ENCODE data around the gene PRPS2. TPM values are rescaled to one million over a fixed set of nuclear protein-coding genes. Genes with fewer than 3 reads are reported as not detected.

The PRPS2 gene
- total and polyA plus RNA-seq, 2 experiments from 2014 or later = 4.2 to 16.8 TPM

DNA sequence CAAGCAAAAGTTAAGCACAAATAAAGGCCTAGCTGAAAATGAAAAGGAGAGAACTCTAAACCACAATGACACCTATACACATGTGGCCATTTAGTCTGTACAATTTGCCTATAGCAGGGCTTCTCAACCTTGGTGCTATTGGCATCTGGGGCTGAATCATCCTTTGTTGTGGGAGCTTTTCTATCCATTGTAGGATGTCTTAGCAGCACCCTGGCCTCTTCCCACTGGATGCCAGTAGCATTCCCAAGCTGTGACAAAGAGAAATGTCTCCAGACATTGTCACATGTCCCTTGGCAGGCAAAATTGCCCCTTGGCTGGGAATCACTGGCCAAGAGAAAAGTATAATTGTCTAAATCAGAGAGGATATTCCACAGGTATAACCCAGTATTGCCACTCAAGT lies 13.5 kb upstream of the PRPS2 start:
- TF ChIP-seq, protein P1, sequence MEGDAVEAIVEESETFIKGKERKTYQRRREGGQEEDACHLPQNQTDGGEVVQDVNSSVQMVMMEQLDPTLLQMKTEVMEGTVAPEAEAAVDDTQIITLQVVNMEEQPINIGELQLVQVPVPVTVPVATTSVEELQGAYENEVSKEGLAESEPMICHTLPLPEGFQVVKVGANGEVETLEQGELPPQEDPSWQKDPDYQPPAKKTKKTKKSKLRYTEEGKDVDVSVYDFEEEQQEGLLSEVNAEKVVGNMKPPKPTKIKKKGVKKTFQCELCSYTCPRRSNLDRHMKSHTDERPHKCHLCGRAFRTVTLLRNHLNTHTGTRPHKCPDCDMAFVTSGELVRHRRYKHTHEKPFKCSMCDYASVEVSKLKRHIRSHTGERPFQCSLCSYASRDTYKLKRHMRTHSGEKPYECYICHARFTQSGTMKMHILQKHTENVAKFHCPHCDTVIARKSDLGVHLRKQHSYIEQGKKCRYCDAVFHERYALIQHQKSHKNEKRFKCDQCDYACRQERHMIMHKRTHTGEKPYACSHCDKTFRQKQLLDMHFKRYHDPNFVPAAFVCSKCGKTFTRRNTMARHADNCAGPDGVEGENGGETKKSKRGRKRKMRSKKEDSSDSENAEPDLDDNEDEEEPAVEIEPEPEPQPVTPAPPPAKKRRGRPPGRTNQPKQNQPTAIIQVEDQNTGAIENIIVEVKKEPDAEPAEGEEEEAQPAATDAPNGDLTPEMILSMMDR (IDR thresholded peaks at IDR 0.05; ENCODE audit: low read depth, low read length) = no peak
- H3K4me1 ChIP-seq (ENCODE audit: low read depth) = no peaks in the 10 kb centered on the region
- H3K27me3 ChIP-seq = no peaks in the 10 kb centered on the region
- H3K4me3 ChIP-seq = no peak overlapping the region
- H3K36me3 ChIP-seq = no peaks in the 10 kb centered on the region
- no peaks in the 10 kb centered on the region for H3K9me3 ChIP-seq (ENCODE audit: low read depth)
- no peak overlapping the region for H3K27ac ChIP-seq
- no peak for DNase-seq (ENCODE audit: low read depth in 1 of 2, low spot score in 1 of 2)

DNA sequence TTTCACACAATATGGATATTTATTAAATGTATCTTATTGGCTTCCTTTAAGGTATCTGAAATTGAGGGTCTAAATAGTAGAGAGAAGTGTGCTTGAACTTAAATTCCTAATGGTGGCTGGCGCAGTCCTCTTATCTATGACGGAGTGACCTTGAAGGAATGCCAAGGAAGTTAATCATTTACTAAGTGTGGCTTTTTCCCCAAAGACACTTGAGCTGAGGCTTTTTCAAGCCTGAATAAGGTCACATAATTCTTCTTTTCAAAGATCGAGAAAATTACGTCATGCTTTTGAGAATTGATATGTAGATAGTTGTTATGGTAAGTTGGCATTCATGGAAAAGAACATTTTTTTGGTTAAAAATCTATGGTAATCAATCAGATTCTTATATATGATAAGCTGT lies 11.7 kb upstream of the PRPS2 start:
- no peak overlapping the region for H3K27ac ChIP-seq
- TF ChIP-seq, protein P1 (IDR thresholded peaks at IDR 0.05; ENCODE audit: low read depth, low read length) = no peak

DNA sequence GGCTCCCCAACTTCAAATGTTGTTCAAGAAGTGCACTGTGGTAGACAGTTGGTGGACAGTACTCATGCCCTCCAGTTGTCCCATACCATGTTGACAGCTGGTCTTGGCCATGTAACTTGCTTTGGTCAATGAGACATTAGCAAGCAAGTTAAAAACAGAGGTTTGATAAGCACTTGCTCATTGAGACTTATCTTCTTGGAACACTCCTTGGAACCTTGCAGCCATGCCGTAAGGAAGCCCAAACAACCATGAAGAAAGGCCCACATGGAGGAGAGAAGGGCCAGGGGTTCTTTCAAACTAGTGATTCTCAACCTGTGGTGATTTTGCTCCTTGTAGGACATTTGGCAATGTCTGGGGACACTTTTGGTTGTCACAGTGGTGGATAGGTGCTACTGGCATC lies 2.6 kb upstream of the PRPS2 start:
- no peaks in the 10 kb centered on the region for H3K4me1 ChIP-seq (ENCODE audit: low read depth)
- peaks cover 4% of the 10 kb centered on the region for H3K27me3 ChIP-seq
- TF ChIP-seq, protein P1 (IDR thresholded peaks at IDR 0.05; ENCODE audit: low read depth, low read length) = no peak
- H3K36me3 ChIP-seq = no peaks in the 10 kb centered on the region
- H3K27ac ChIP-seq = no peak overlapping the region
- DNase-seq (ENCODE audit: low read depth in 1 of 2, low spot score in 1 of 2) = no peak
- no peaks in the 10 kb centered on the region for H3K9me3 ChIP-seq (ENCODE audit: low read depth)
- H3K4me3 ChIP-seq = no peak overlapping the region

More for the DNA sequence above, 11.7 kb upstream of the PRPS2 start:
- no peaks in the 10 kb centered on the region for H3K36me3 ChIP-seq
- no peaks in the 10 kb centered on the region for H3K9me3 ChIP-seq (ENCODE audit: low read depth)
- H3K4me1 ChIP-seq (ENCODE audit: low read depth) = no peaks in the 10 kb centered on the region
- peak in 1 of 2 donors; percentile 38 for DNase-seq (ENCODE audit: low read depth in 1 of 2, low spot score in 1 of 2)
- H3K4me3 ChIP-seq = no peak overlapping the region
- H3K27me3 ChIP-seq = no peaks in the 10 kb centered on the region

DNA sequence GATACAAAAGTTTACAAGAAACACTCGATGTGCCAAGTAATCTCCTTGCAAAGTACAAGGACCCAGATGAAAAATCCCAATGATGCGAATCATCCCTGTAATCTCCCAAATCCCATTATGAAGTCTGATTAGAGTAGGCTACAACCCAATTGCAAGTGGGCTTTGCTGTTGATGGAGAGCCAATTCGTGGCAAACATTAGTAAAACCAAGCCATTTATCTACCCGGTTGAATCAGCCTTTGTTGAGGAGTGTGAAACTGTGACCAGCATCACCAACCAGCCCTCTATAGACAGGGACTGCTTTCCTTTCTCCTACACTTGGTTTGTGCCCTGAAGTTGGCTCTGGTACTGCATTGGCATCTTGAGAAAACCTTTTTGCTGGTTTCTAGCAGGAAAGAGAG lies 1.2 kb upstream of the PRPS2 start:
- Histone ChIP-seq H3K36me3 (no peaks in the 10 kb centered on the region), H3K27me3 (peaks cover 4% of the 10 kb centered on the region), H3K4me3 (no peak overlapping the region), H3K9me3 (ENCODE audit: low read depth) (no peaks in the 10 kb centered on the region), H3K27ac (no peak overlapping the region), H3K4me1 (ENCODE audit: low read depth) (no peaks in the 10 kb centered on the region)
- DNase-seq (ENCODE audit: low read depth in 1 of 2, low spot score in 1 of 2) = no peak
- TF ChIP-seq, protein P1 (IDR thresholded peaks at IDR 0.05; ENCODE audit: low read depth, low read length) = no peak

DNA sequence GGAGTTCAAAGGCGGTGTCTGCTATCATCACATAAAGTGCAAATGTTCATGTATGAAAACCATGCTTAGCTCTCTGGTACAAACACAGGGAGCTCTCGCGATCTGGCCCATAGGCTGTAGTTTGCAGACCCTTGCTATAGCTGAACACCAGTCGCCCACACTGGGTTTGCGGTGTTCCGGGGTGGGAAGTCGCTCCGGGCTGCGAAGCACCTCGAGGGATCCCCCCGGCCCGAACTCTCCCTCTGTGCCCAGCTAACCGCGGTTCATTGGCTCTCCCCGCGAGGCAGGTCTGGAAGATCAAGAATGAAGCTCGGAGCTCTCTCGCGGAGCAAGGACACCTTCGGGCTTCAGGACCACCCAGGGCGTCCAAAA lies 341 bp upstream of the PRPS2 start:
- Histone ChIP-seq H3K4me3 (peak overlapping the region; percentile 48), H3K27ac (no peak overlapping the region), H3K27me3 (peaks cover 4% of the 10 kb centered on the region), H3K36me3 (no peaks in the 10 kb centered on the region), H3K4me1 (ENCODE audit: low read depth) (no peaks in the 10 kb centered on the region), H3K9me3 (ENCODE audit: low read depth) (no peaks in the 10 kb centered on the region)
- TF ChIP-seq, protein P1 (IDR thresholded peaks at IDR 0.05; ENCODE audit: low read depth, low read length) = no peak
- no peak for DNase-seq (ENCODE audit: low read depth in 1 of 2, low spot score in 1 of 2)

DNA sequence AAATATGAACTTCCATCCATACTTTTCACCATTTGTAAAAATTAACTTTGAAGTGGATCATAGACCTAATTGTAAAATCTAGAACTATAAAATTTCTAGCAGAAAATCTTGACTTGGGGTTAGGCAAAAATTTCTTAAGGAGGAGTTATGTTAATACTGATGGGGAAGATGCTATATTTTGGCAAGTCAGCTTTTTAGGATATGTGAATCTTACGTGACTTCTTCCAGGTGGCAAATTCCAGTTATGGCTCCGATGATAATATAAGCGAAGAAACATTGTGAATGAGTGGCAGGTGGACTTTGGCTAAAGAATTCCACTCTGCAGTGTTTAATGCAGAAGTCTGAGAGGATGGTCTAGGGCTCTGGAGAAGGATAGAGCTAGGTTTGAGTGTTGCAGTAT lies 1.5 kb downstream of the PRPS2 start:
- Histone ChIP-seq H3K4me3 (no peak overlapping the region), H3K4me1 (ENCODE audit: low read depth) (no peaks in the 10 kb centered on the region)
- DNase-seq (ENCODE audit: low read depth in 1 of 2, low spot score in 1 of 2) = no peak

More for the DNA sequence above, 1.5 kb downstream of the PRPS2 start:
- TF ChIP-seq, protein P1 (IDR thresholded peaks at IDR 0.05; ENCODE audit: low read depth, low read length) = no peak
- Histone ChIP-seq H3K9me3 (ENCODE audit: low read depth) (no peaks in the 10 kb centered on the region), H3K36me3 (no peaks in the 10 kb centered on the region), H3K27ac (no peak overlapping the region), H3K27me3 (peaks cover 4% of the 10 kb centered on the region)

All from cardiac muscle cell (in vitro differentiated cells and primary cell).